ENCODE data around the gene PPP1R36. TPM values are rescaled to one million over a fixed set of nuclear protein-coding genes. Genes with fewer than 3 reads are reported as not detected.

The PPP1R36 gene
- polyA plus RNA-seq, 2 of the 4 experiments (the other 2 are of a cell fraction), result 0.47 to 0.48 TPM

DNA sequence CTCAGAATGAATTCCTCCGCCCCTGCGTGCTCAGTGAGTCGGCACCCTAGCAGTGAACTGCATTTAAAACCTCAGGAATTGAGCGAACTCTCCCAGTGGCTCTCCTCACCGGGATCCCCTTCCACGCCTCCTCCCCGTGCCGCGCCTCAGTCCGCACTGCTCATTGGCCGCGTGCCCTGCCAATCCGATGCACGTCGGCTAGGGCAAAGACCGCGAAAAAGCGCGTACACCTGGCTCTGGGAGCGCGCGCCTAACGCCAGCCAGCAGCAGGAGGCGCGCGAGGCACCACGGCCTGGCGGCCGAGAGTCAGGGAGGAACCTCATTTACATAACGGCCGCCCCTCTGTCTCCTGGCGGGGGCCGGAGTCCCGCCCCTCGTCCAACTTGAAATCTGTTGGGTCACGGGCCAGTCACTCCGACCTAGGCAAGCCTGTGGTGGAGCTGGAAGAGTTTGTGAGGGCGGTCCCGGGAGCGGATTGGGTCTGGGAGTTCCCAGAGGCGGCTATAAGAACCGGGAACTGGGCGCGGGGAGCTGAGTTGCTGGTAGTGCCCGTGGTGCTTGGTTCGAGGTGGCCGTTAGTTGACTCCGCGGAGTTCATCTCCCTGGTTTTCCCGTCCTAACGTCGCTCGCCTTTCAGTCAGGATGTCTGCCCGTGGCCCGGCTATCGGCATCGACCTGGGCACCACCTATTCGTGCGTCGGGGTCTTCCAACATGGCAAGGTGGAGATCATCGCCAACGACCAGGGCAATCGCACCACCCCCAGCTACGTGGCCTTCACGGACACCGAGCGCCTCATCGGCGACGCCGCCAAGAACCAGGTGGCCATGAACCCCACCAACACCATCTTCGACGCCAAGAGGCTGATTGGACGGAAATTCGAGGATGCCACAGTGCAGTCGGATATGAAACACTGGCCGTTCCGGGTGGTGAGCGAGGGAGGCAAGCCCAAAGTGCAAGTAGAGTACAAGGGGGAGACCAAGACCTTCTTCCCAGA, 9.3 kb upstream of the PPP1R36 start, which contains the start of gene HSPA2 (continued):
- TF ChIP-seq, protein P1, sequence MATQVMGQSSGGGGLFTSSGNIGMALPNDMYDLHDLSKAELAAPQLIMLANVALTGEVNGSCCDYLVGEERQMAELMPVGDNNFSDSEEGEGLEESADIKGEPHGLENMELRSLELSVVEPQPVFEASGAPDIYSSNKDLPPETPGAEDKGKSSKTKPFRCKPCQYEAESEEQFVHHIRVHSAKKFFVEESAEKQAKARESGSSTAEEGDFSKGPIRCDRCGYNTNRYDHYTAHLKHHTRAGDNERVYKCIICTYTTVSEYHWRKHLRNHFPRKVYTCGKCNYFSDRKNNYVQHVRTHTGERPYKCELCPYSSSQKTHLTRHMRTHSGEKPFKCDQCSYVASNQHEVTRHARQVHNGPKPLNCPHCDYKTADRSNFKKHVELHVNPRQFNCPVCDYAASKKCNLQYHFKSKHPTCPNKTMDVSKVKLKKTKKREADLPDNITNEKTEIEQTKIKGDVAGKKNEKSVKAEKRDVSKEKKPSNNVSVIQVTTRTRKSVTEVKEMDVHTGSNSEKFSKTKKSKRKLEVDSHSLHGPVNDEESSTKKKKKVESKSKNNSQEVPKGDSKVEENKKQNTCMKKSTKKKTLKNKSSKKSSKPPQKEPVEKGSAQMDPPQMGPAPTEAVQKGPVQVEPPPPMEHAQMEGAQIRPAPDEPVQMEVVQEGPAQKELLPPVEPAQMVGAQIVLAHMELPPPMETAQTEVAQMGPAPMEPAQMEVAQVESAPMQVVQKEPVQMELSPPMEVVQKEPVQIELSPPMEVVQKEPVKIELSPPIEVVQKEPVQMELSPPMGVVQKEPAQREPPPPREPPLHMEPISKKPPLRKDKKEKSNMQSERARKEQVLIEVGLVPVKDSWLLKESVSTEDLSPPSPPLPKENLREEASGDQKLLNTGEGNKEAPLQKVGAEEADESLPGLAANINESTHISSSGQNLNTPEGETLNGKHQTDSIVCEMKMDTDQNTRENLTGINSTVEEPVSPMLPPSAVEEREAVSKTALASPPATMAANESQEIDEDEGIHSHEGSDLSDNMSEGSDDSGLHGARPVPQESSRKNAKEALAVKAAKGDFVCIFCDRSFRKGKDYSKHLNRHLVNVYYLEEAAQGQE (IDR thresholded peaks at IDR 0.05), result no peak; the same call in 1 of the 2 replicates
- peak; percentile 93 for TF ChIP-seq SMC3 (IDR thresholded peaks at IDR 0.05)
- TF ChIP-seq, protein P2, sequence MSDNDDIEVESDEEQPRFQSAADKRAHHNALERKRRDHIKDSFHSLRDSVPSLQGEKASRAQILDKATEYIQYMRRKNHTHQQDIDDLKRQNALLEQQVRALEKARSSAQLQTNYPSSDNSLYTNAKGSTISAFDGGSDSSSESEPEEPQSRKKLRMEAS (IDR thresholded peaks at IDR 0.05), result peak; percentile 67
- no peak for TF ChIP-seq FOSL2 (IDR thresholded peaks at IDR 0.05)
- 0 out of 2 replicates have a peak, but pooled peaks have one; percentile 2 for TF ChIP-seq FOSL2 (CRISPR knock-in tag; IDR thresholded peaks at IDR 0.05)
- TF ChIP-seq NFE2L2 (conservative IDR thresholded peaks at IDR 0.05; ENCODE audit: low read length), result no peak
- no peak for TF ChIP-seq POLR2AphosphoS2 (conservative IDR thresholded peaks at IDR 0.05; ENCODE audit: low read length)
- TF ChIP-seq HOXB13 (CRISPR knock-in tag; IDR thresholded peaks at IDR 0.05; ENCODE audit: low read depth), result peak; percentile 89; the same call in 1 of the 2 replicates
- TF ChIP-seq ZSCAN20 (CRISPR knock-in tag; IDR thresholded peaks at IDR 0.05), result no peak
- no peak for TF ChIP-seq RCOR1 (IDR thresholded peaks at IDR 0.05; ENCODE audit: low read depth, low read length)
- TF ChIP-seq MAZ (IDR thresholded peaks at IDR 0.05; ENCODE audit: borderline replicate concordance, low read depth, low read length), result no peak; the same call in 1 of the 2 replicates
- TF ChIP-seq, protein P3, sequence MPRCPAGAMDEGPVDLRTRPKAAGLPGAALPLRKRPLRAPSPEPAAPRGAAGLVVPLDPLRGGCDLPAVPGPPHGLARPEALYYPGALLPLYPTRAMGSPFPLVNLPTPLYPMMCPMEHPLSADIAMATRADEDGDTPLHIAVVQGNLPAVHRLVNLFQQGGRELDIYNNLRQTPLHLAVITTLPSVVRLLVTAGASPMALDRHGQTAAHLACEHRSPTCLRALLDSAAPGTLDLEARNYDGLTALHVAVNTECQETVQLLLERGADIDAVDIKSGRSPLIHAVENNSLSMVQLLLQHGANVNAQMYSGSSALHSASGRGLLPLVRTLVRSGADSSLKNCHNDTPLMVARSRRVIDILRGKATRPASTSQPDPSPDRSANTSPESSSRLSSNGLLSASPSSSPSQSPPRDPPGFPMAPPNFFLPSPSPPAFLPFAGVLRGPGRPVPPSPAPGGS (IDR thresholded peaks at IDR 0.05), result peak; percentile 97
- peak; percentile 67 for TF ChIP-seq BHLHE40 (IDR thresholded peaks at IDR 0.05; ENCODE audit: low read depth, low read length)
- no peak for TF ChIP-seq ZFP36 (IDR thresholded peaks at IDR 0.05; ENCODE audit: borderline replicate concordance, partially characterized antibody)
- TF ChIP-seq, protein P4, sequence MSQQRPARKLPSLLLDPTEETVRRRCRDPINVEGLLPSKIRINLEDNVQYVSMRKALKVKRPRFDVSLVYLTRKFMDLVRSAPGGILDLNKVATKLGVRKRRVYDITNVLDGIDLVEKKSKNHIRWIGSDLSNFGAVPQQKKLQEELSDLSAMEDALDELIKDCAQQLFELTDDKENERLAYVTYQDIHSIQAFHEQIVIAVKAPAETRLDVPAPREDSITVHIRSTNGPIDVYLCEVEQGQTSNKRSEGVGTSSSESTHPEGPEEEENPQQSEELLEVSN (IDR thresholded peaks at IDR 0.05; ENCODE audit: borderline replicate concordance, low read depth), result peak; percentile 89
- TF ChIP-seq JUN (IDR thresholded peaks at IDR 0.05), result peak; percentile 85 to 90
- TF ChIP-seq RARB (CRISPR knock-in tag; IDR thresholded peaks at IDR 0.05), result 0 out of 2 replicates have a peak, but pooled peaks have one; percentile 47
- TF ChIP-seq, protein P5, sequence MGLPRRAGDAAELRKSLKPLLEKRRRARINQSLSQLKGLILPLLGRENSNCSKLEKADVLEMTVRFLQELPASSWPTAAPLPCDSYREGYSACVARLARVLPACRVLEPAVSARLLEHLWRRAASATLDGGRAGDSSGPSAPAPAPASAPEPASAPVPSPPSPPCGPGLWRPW (IDR thresholded peaks at IDR 0.05), result no peak
- TF ChIP-seq CHD4 (IDR thresholded peaks at IDR 0.05; ENCODE audit: borderline replicate concordance), result no peak
- peak; percentile 58; the same call in 1 of the 2 replicates for TF ChIP-seq HOXB5 (CRISPR knock-in tag; IDR thresholded peaks at IDR 0.05)
- no peak for TF ChIP-seq HOXA7 (CRISPR knock-in tag; IDR thresholded peaks at IDR 0.05)
- no peak for TF ChIP-seq EHF (CRISPR knock-in tag; IDR thresholded peaks at IDR 0.05)
- TF ChIP-seq TP53 (CRISPR knock-in tag; IDR thresholded peaks at IDR 0.05), result peak; percentile 49; the same call in 1 of the 2 replicates
- no peak for TF ChIP-seq HEYL (CRISPR knock-in tag; IDR thresholded peaks at IDR 0.05)
- no peak for TF ChIP-seq HDAC2 (IDR thresholded peaks at IDR 0.05)
- TF ChIP-seq ESRRA (IDR thresholded peaks at IDR 0.05; ENCODE audit: borderline replicate concordance, low read length), result no peak
- TF ChIP-seq EP300 (IDR thresholded peaks at IDR 0.05), result no peak
- TF ChIP-seq KDM1A (IDR thresholded peaks at IDR 0.05; ENCODE audit: low read depth), result no peak
- TF ChIP-seq, protein P6, sequence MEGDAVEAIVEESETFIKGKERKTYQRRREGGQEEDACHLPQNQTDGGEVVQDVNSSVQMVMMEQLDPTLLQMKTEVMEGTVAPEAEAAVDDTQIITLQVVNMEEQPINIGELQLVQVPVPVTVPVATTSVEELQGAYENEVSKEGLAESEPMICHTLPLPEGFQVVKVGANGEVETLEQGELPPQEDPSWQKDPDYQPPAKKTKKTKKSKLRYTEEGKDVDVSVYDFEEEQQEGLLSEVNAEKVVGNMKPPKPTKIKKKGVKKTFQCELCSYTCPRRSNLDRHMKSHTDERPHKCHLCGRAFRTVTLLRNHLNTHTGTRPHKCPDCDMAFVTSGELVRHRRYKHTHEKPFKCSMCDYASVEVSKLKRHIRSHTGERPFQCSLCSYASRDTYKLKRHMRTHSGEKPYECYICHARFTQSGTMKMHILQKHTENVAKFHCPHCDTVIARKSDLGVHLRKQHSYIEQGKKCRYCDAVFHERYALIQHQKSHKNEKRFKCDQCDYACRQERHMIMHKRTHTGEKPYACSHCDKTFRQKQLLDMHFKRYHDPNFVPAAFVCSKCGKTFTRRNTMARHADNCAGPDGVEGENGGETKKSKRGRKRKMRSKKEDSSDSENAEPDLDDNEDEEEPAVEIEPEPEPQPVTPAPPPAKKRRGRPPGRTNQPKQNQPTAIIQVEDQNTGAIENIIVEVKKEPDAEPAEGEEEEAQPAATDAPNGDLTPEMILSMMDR (IDR thresholded peaks at IDR 0.05), result peak; percentile 80
- 0 out of 2 replicates have a peak, but pooled peaks have one; percentile 35 for TF ChIP-seq FOSB (CRISPR knock-in tag; IDR thresholded peaks at IDR 0.05)
- no peak for TF ChIP-seq ZC3H11A (IDR thresholded peaks at IDR 0.05)
- no peak for TF ChIP-seq CBX2 (IDR thresholded peaks at IDR 0.05; ENCODE audit: borderline replicate concordance, low read depth)
- peak; percentile 48; the same call in 1 of the 2 replicates for TF ChIP-seq MYC (IDR thresholded peaks at IDR 0.05; ENCODE audit: borderline replicate concordance, low read length)
- no peak for TF ChIP-seq NPAS2 (CRISPR knock-in tag; IDR thresholded peaks at IDR 0.05; ENCODE audit: borderline replicate concordance)
- TF ChIP-seq CEBPB (IDR thresholded peaks at IDR 0.05), result no peak

Measured in A549 (cell line).